DMS79 (cell line): ENCODE results near the gene AS3MT.
"Not testable (repeated sequence)": the region's sequence is repeated elsewhere in the genome, so short reads cannot be mapped to it uniquely, and the experiment has no call there.

ENCODE experiments used
- DNase-seq: peaks from one replicate; lab custom pipeline; 2025; lab: John Stamatoyannopoulos, UW

AS3MT gene

GRCh38 chr10:102919246-102919959, 50.1 kb downstream of the AS3MT start:
- no peak for DNase-seq

GRCh38 chr10:102919992-102920739, 50.9 kb downstream of the AS3MT start:
- no peak for DNase-seq

- DNase-seq = no peak
Measured at GRCh38 chr10:102923601-102924000, 54.3 kb downstream of the AS3MT start.

GRCh38 chr10:102926842-102927241, 57.6 kb downstream of the AS3MT start:
- DNase-seq = no peak

- no peak for DNase-seq
Measured at GRCh38 chr10:102927311-102928010, 58.2 kb downstream of the AS3MT start.

GRCh38 chr10:102928442-102928841, 59.2 kb downstream of the AS3MT start:
- DNase-seq = not testable (repeated sequence)

GRCh38 chr10:102930720-102931119, 61.5 kb downstream of the AS3MT start:
- DNase-seq = no peak

GRCh38 chr10:102931643-102932042, 62.4 kb downstream of the AS3MT start:
- no peak for DNase-seq

- DNase-seq = no peak
Measured at GRCh38 chr10:102935505-102935904, 66.2 kb downstream of the AS3MT start.

GRCh38 chr10:102935939-102936605, 66.8 kb downstream of the AS3MT start:
- no peak for DNase-seq

- DNase-seq = no peak
Measured at GRCh38 chr10:102941401-102941800, 72.1 kb downstream of the AS3MT start.

- DNase-seq = no peak
Measured at GRCh38 chr10:102945449-102945848, 76.2 kb downstream of the AS3MT start.

GRCh38 chr10:102945962-102946361, 76.7 kb downstream of the AS3MT start:
- DNase-seq = no peak

GRCh38 chr10:102946992-102947391, 77.7 kb downstream of the AS3MT start:
- DNase-seq = no peak

GRCh38 chr10:102948176-102948575, 78.9 kb downstream of the AS3MT start:
- DNase-seq = no peak

GRCh38 chr10:102948786-102949185, 79.5 kb downstream of the AS3MT start:
- no peak for DNase-seq

- no peak for DNase-seq
Measured at GRCh38 chr10:102949916-102950315, 80.6 kb downstream of the AS3MT start.

- DNase-seq = no peak
Measured at GRCh38 chr10:102951316-102951715, 82.0 kb downstream of the AS3MT start.
